Ishikawa (cell line): ENCODE results near the gene MPST.

ENCODE experiments used
- CREB1 ChIP-seq: IDR thresholded peaks from 2 replicates; pipeline ENCODE4 v1.6.1; 2012; ENCODE audit warnings: low read depth
- RAD21 ChIP-seq: IDR thresholded peaks from 2 replicates; pipeline ENCODE4 v1.6.1; 2012; ENCODE audit warnings: low read depth
- USF1 ChIP-seq: IDR thresholded peaks from 2 replicates; pipeline ENCODE4 v1.6.1; 2012

DNA sequence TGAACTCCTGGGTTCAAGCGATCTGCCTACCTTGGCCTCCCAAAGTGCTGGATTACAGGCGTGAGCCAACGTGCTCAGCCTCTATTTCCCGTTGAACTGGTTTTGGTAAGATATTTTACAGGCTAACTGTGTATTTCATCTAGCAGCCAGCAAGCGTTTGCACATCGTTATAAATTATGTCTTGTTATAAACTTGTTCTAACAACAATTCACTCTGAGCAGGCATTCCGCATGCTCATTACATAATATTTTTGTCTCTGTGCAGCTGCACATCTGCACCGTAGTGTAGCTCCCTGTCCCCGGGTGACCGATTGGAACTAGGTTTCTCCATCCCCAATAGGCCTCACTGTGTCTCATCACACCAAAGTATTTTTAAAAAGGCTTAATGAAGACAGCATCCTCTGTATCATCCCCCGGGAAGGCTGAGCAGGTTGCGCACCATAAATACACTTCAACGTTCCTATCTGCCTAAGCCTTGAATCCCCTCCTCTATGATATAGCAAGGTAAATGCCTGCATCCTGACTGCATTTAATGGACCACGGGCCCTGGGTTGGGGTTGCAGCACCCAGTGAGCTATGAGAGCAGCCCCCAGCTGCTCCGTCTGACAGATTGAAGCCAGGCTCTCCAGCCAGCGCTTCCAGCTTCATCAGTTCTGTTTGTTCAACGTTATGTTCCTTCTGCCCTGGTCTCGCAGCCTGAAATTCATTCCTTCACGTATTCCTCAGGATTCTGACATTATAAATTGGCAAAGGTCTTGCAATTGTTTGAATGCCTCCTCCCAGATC is 48.0 kb upstream of the MPST start:
- TF ChIP-seq CREB1 (no peak), USF1 (no peak), RAD21 (no peak)
